Karpas-422 (cell line): ENCODE results near the gene IGFBP6. TPM values are rescaled to one million over a fixed set of nuclear protein-coding genes. Genes with fewer than 3 reads are reported as not detected.
A peak's percentile ranks its signal among the peaks of the same experiment; 100 is the strongest.

ENCODE experiments used
- DNase-seq: peaks from one replicate; pipeline ENCODE4 v3.0.0-alpha.2; 2015
- H2AFZ ChIP-seq: fragments of 200-600 bp; sonication (generic); 2 replicates; pipeline ENCODE4 v1.6.1; 2014; ENCODE audit warnings: antibody characterized with exemption, low read length, mixed read lengths
- H3K27ac ChIP-seq: fragments of 200-600 bp; sonication (generic); 2 replicates; pipeline ENCODE4 v1.5.1; 2014; ENCODE audit warnings: mild to moderate bottlenecking, low read length, moderate library complexity
- H3K27me3 ChIP-seq: fragments of 200-600 bp; sonication (generic); 2 replicates; pipeline ENCODE4 v1.6.1; 2014; ENCODE audit warnings: low read length, mixed read lengths
- H3K36me3 ChIP-seq: fragments of 200-600 bp; sonication (generic); 2 replicates; pipeline ENCODE4 v1.6.1; 2014; ENCODE audit warnings: low read length, mixed read lengths; ENCODE audit not compliant: insufficient read depth
- H3K4me1 ChIP-seq: fragments of 200-600 bp; sonication (generic); 2 replicates; pipeline ENCODE4 v1.6.1; 2014; ENCODE audit warnings: mild to moderate bottlenecking, low read length, mixed read lengths
- H3K4me2 ChIP-seq: fragments of 200-600 bp; sonication (generic); 2 replicates; pipeline ENCODE4 v1.6.1; 2014; ENCODE audit warnings: low read length, low read depth, mild to moderate bottlenecking; ENCODE audit not compliant: poor library complexity, severe bottlenecking
- H3K4me3 ChIP-seq: fragments of 200-600 bp; sonication (generic); 2 replicates; pipeline ENCODE4 v1.5.1; 2014; ENCODE audit warnings: mild to moderate bottlenecking, antibody characterized with exemption, low read length, mixed read lengths
- H3K79me2 ChIP-seq: fragments of 200-600 bp; sonication (generic); 2 replicates; pipeline ENCODE4 v1.6.1; 2014; ENCODE audit warnings: mild to moderate bottlenecking, low read length, mixed read lengths
- H3K9ac ChIP-seq: fragments of 200-600 bp; sonication (generic); 2 replicates; pipeline ENCODE4 v1.6.0; 2014; ENCODE audit warnings: low read length
- H3K9me2 ChIP-seq: fragments of 200-600 bp; sonication (generic), shearing (Covaris generic); replicated peaks from 2 replicates; pipeline ENCODE4 v1.6.0; 2014; ENCODE audit warnings: mild to moderate bottlenecking, low read length, moderate library complexity; ENCODE audit not compliant: insufficient read depth
- H3K9me3 ChIP-seq: fragments of 300-700, 200-600 bp; sonication (generic); 2 replicates; pipeline ENCODE4 v1.6.1; 2014; ENCODE audit warnings: low read length, mixed read lengths
- H4K20me1 ChIP-seq: fragments of 200-600 bp; sonication (generic); 2 replicates; pipeline ENCODE4 v1.6.1; 2014; ENCODE audit warnings: mild to moderate bottlenecking, antibody characterized with exemption, low read length, low read depth; ENCODE audit not compliant: insufficient read depth
- total RNA-seq: library from RNA; depleted of rRNA; stranded (reverse); fragments of >200 nt; shearing (Covaris generic); gene quantifications from 2 replicates; pipeline ENCODE4 v1.2.3, GENCODE V29; 2014; ENCODE audit warnings: low replicate concordance; rRNA removed

The IGFBP6 gene
- total RNA-seq, result 0.54 TPM in 1 of 2 replicates, not detected in the other

- peak; percentile 78 for DNase-seq
- Histone ChIP-seq H4K20me1 (no peaks in the 10 kb centered on the region), H3K27ac (no peak within 1 kb of the TSS), H3K36me3 (no peaks in the 10 kb centered on the region), H3K27me3 (0 out of 2 replicates have a peak, but pooled peaks cover 3% of the 10 kb centered on the region), H2AFZ (peak within 1 kb of the TSS; percentile 96), H3K9me3 (no peaks in the 10 kb centered on the region), H3K9me2 (no peaks in the 10 kb centered on the region), H3K9ac (peak within 1 kb of the TSS; percentile 69), H3K79me2 (no peaks in the 10 kb centered on the region), H3K4me1 (peaks cover 26% of the 10 kb centered on the region), H3K4me3 (peak within 1 kb of the TSS; percentile 68), H3K4me2 (peak within 1 kb of the TSS; percentile 76)
Measured at GRCh38 chr12:53097564-53098353, at the start of gene IGFBP6. Gene IGFBP6 (plus strand): TSS chr12:53097667. CDS start chr12:53097718, 51 bp downstream.

- Histone ChIP-seq H2AFZ (peak overlapping the region; percentile 82; the same call in 1 of the 2 replicates), H3K9me2 (no peaks in the 10 kb centered on the region), H3K27ac (no peak overlapping the region), H3K4me3 (peak overlapping the region; percentile 56; the same call in 1 of the 2 replicates), H3K27me3 (no peaks in the 10 kb centered on the region), H3K9me3 (no peaks in the 10 kb centered on the region), H3K36me3 (no peaks in the 10 kb centered on the region), H3K4me2 (peak overlapping the region; percentile 76), H4K20me1 (peaks cover 9% of the 10 kb centered on the region; the same call in 1 of the 2 replicates), H3K9ac (peak overlapping the region; percentile 58; the same call in 1 of the 2 replicates), H3K4me1 (peaks cover 21% of the 10 kb centered on the region), H3K79me2 (no peaks in the 10 kb centered on the region)
- no peak for DNase-seq
Measured at GRCh38 chr12:53048033-53048779, 49.3 kb upstream of the IGFBP6 start.

- H3K27ac ChIP-seq, result no peak overlapping the region
- no peak overlapping the region for H3K9ac ChIP-seq
- H4K20me1 ChIP-seq, result peaks cover 9% of the 10 kb centered on the region; the same call in 1 of the 2 replicates
- no peaks in the 10 kb centered on the region for H3K36me3 ChIP-seq
- no peaks in the 10 kb centered on the region for H3K9me3 ChIP-seq
- no peak overlapping the region for H3K4me2 ChIP-seq
- no peaks in the 10 kb centered on the region for H3K79me2 ChIP-seq
- H3K4me1 ChIP-seq, result peaks cover 26% of the 10 kb centered on the region
- no peak overlapping the region for H3K4me3 ChIP-seq
- no peak for DNase-seq
- H2AFZ ChIP-seq, result no peak overlapping the region
- H3K27me3 ChIP-seq, result no peaks in the 10 kb centered on the region
- H3K9me2 ChIP-seq, result no peaks in the 10 kb centered on the region
Measured at GRCh38 chr12:53048780-53049401, 48.6 kb upstream of the IGFBP6 start.

- H3K36me3 ChIP-seq, result no peaks in the 10 kb centered on the region
- H3K9me2 ChIP-seq, result no peaks in the 10 kb centered on the region
- H3K4me2 ChIP-seq, result no peak within 1 kb of the TSS
- no peak for DNase-seq
- H3K79me2 ChIP-seq, result no peaks in the 10 kb centered on the region
- peaks cover 30% of the 10 kb centered on the region for H3K4me1 ChIP-seq
- no peak within 1 kb of the TSS for H3K27ac ChIP-seq
- no peak within 1 kb of the TSS for H3K4me3 ChIP-seq
- no peak within 1 kb of the TSS for H2AFZ ChIP-seq
- H3K9me3 ChIP-seq, result no peaks in the 10 kb centered on the region
- H4K20me1 ChIP-seq, result peaks cover 9% of the 10 kb centered on the region; the same call in 1 of the 2 replicates
- H3K27me3 ChIP-seq, result no peaks in the 10 kb centered on the region
- H3K9ac ChIP-seq, result no peak within 1 kb of the TSS
Measured at GRCh38 chr12:53049571-53050318, 47.7 kb upstream of the IGFBP6 start, which contains the start of gene TNS2. Gene TNS2 (plus strand): TSS chr12:53050065. CDS start chr12:53050186, 121 bp downstream.

GRCh38 chr12:53050426-53051057 is 46.9 kb upstream of the IGFBP6 start:
- Histone ChIP-seq H3K9me2 (no peaks in the 10 kb centered on the region), H3K27me3 (no peaks in the 10 kb centered on the region), H3K36me3 (no peaks in the 10 kb centered on the region), H2AFZ (no peak overlapping the region), H3K9ac (no peak overlapping the region), H3K4me3 (no peak overlapping the region), H4K20me1 (0 out of 2 replicates have a peak, but pooled peaks cover 9% of the 10 kb centered on the region), H3K4me1 (peaks cover 30% of the 10 kb centered on the region), H3K4me2 (no peak overlapping the region), H3K9me3 (no peaks in the 10 kb centered on the region), H3K79me2 (no peaks in the 10 kb centered on the region), H3K27ac (no peak overlapping the region)
- no peak for DNase-seq

GRCh38 chr12:53051058-53051880 is 46.2 kb upstream of the IGFBP6 start:
- H3K9ac ChIP-seq, result no peak overlapping the region
- no peaks in the 10 kb centered on the region for H3K9me3 ChIP-seq
- no peaks in the 10 kb centered on the region for H3K9me2 ChIP-seq
- no peaks in the 10 kb centered on the region for H3K36me3 ChIP-seq
- H3K4me2 ChIP-seq, result no peak overlapping the region
- no peak overlapping the region for H3K27ac ChIP-seq
- H3K79me2 ChIP-seq, result no peaks in the 10 kb centered on the region
- peaks cover 30% of the 10 kb centered on the region for H3K4me1 ChIP-seq
- H4K20me1 ChIP-seq, result 0 out of 2 replicates have a peak, but pooled peaks cover 9% of the 10 kb centered on the region
- no peak overlapping the region for H3K4me3 ChIP-seq
- no peaks in the 10 kb centered on the region for H3K27me3 ChIP-seq
- no peak for DNase-seq
- H2AFZ ChIP-seq, result no peak overlapping the region
